H9 (cell line): ENCODE measurements around the gene KAT6B. TPM values are rescaled to one million over a fixed set of nuclear protein-coding genes. Genes with fewer than 3 reads are reported as not detected.

ENCODE experiments used
- DNase-seq: peaks from one replicate; pipeline ENCODE4 v3.0.0-alpha.2; 2017
- H2AFZ ChIP-seq: one replicate; pipeline ENCODE4 v1.6.1; 2013; ENCODE audit warnings: mild to moderate bottlenecking, low read length, control low read depth, moderate library complexity
- H2AK5ac ChIP-seq: 2 replicates; pipeline ENCODE4 v1.6.1; 2013; ENCODE audit warnings: low read length, control low read depth, mixed read lengths; ENCODE audit not compliant: insufficient read length
- H2BK120ac ChIP-seq: one replicate; pipeline ENCODE4 v1.6.1; 2013; ENCODE audit warnings: low read depth, mild to moderate bottlenecking, low read length, control low read depth, inconsistent platforms; ENCODE audit not compliant: poor library complexity, severe bottlenecking
- H2BK12ac ChIP-seq: 2 replicates; pipeline ENCODE4 v1.6.1; 2013; ENCODE audit warnings: low read length, control low read depth, mixed read lengths, low read depth; ENCODE audit not compliant: insufficient read length
- H2BK15ac ChIP-seq: 2 replicates; pipeline ENCODE4 v1.6.1; 2013; ENCODE audit warnings: low read depth, low read length, control low read depth
- H2BK20ac ChIP-seq: one replicate; pipeline ENCODE4 v1.6.1; 2013; ENCODE audit warnings: low read depth, mild to moderate bottlenecking, low read length, control low read depth, inconsistent platforms; ENCODE audit not compliant: poor library complexity, severe bottlenecking
- H2BK5ac ChIP-seq: 2 replicates; pipeline ENCODE4 v1.6.1; 2013; ENCODE audit warnings: low read length, control low read depth, mixed read lengths; ENCODE audit not compliant: insufficient read length
- H3K14ac ChIP-seq: 2 replicates; pipeline ENCODE4 v1.6.1; 2013; ENCODE audit warnings: low read length, control low read depth; ENCODE audit not compliant: insufficient read depth
- H3K18ac ChIP-seq: 2 replicates; pipeline ENCODE4 v1.6.1; 2013; ENCODE audit warnings: low read depth, mild to moderate bottlenecking, mixed read lengths, low read length, control low read depth; ENCODE audit not compliant: insufficient read length
- H3K23ac ChIP-seq: 2 replicates; pipeline ENCODE4 v1.6.1; 2013; ENCODE audit warnings: low read length, control low read depth, mixed read lengths, low read depth; ENCODE audit not compliant: insufficient read length
- H3K23me2 ChIP-seq: 2 replicates; pipeline ENCODE4 v1.6.1; 2013; ENCODE audit warnings: low read depth, mild to moderate bottlenecking, mixed read lengths, low read length, control low read depth; ENCODE audit not compliant: insufficient read length, poor library complexity, severe bottlenecking
- H3K27ac ChIP-seq: 2 replicates; pipeline ENCODE4 v1.5.1; 2013; ENCODE audit warnings: low read length, control low read depth, mixed read lengths, low read depth; ENCODE audit not compliant: insufficient read length
- H3K27me3 ChIP-seq: 2 replicates; pipeline ENCODE4 v1.6.1; 2013; ENCODE audit warnings: low read length, control low read depth, inconsistent platforms; ENCODE audit not compliant: insufficient read depth
- H3K4ac ChIP-seq: 2 replicates; pipeline ENCODE4 v1.6.1; 2013; ENCODE audit warnings: low read depth, mild to moderate bottlenecking, control low read depth, inconsistent platforms, low read length, moderate library complexity
- H3K4me1 ChIP-seq: 2 replicates; pipeline ENCODE4 v1.6.1; 2013; ENCODE audit warnings: low read length, control low read depth, inconsistent platforms; ENCODE audit not compliant: insufficient read depth
- H3K4me2 ChIP-seq: 2 replicates; pipeline ENCODE4 v1.6.1; 2013; ENCODE audit warnings: low read length, control low read depth, mixed read lengths; ENCODE audit not compliant: insufficient read length, insufficient read depth
- H3K56ac ChIP-seq: 2 replicates; pipeline ENCODE4 v1.6.1; 2013; ENCODE audit warnings: low read depth, mild to moderate bottlenecking, mixed read lengths, low read length, control low read depth; ENCODE audit not compliant: insufficient read length
- H3K79me1 ChIP-seq: 2 replicates; pipeline ENCODE4 v1.6.1; 2013; ENCODE audit warnings: low read depth, mild to moderate bottlenecking, moderate library complexity, low read length, control low read depth, inconsistent platforms; ENCODE audit not compliant: insufficient read depth, poor library complexity, severe bottlenecking
- H3K79me2 ChIP-seq: 2 replicates; pipeline ENCODE4 v1.6.1; 2013; ENCODE audit warnings: low read length, control low read depth, inconsistent platforms; ENCODE audit not compliant: insufficient read depth
- H3K9ac ChIP-seq: 2 replicates; pipeline ENCODE4 v1.6.1; 2013; ENCODE audit warnings: low read length, control low read depth, mixed read lengths; ENCODE audit not compliant: insufficient read length; ENCODE audit errors: extremely low read depth
- H3K9me3 ChIP-seq: one replicate; pipeline ENCODE4 v1.6.1; 2013; ENCODE audit warnings: low read depth, low read length, inconsistent platforms; ENCODE audit not compliant: control insufficient read depth
- H3T11ph ChIP-seq: one replicate; pipeline ENCODE4 v1.6.1; 2013; ENCODE audit warnings: mild to moderate bottlenecking, low read length, control low read depth, inconsistent platforms
- H4K20me1 ChIP-seq: one replicate; pipeline ENCODE4 v1.6.1; 2013; ENCODE audit not compliant: control insufficient read depth, insufficient read length, insufficient read depth
- H4K5ac ChIP-seq: 2 replicates; pipeline ENCODE4 v1.6.1; 2013; ENCODE audit warnings: low read depth, mild to moderate bottlenecking, mixed read lengths, low read length, control low read depth; ENCODE audit not compliant: insufficient read length
- H4K8ac ChIP-seq: replicated peaks from 2 replicates; pipeline ENCODE4 v1.6.1; 2013; ENCODE audit warnings: low read length, control low read depth, mixed read lengths, low read depth; ENCODE audit not compliant: insufficient read length
- H4K91ac ChIP-seq: 2 replicates; pipeline ENCODE4 v1.6.1; 2013; ENCODE audit warnings: low read depth, mild to moderate bottlenecking, moderate library complexity, mixed read lengths, low read length, control low read depth; ENCODE audit not compliant: insufficient read length
- H3K27ac Mint-ChIP-seq, 3 experiments: 2 replicates in 2 of 3; 3 replicates in 1 of 3; pipeline ENCODE4 v1.8.0; 2020 to 2021; ENCODE audit warnings: mixed read lengths in 3 of 3, mild to moderate bottlenecking in 1 of 3, moderate library complexity in 1 of 3
- H3K27me3 Mint-ChIP-seq: 2 replicates; pipeline ENCODE4 v1.8.0; 2021; ENCODE audit warnings: low read depth, mild to moderate bottlenecking, moderate library complexity, mixed read lengths
- H3K36me3 Mint-ChIP-seq, 3 experiments: 2 replicates in 2 of 3; 3 replicates in 1 of 3; pipeline ENCODE4 v1.8.0; 2020 to 2021; ENCODE audit warnings: low read depth in 3 of 3, mixed read lengths in 3 of 3; ENCODE audit not compliant: insufficient read depth in 1 of 3
- H3K4me1 Mint-ChIP-seq, 2 experiments: 2 replicates each; pipeline ENCODE4 v1.8.0; 2020; ENCODE audit warnings: mixed read lengths in 2 of 2
- H3K4me3 Mint-ChIP-seq, 2 experiments: 2 replicates in 1 of 2; 3 replicates in 1 of 2; pipeline ENCODE4 v1.8.0; 2020 to 2021; ENCODE audit warnings: mild to moderate bottlenecking in 2 of 2, mixed read lengths in 2 of 2, moderate library complexity in 1 of 2
- H3K9me3 Mint-ChIP-seq, 2 experiments: 2 replicates in 1 of 2; 3 replicates in 1 of 2; pipeline ENCODE4 v1.8.0; 2020; ENCODE audit warnings: mild to moderate bottlenecking in 2 of 2, mixed read lengths in 2 of 2, moderate library complexity in 1 of 2
- CTCF ChIP-seq: fragments of 200-600 bp; sonication (generic); conservative IDR thresholded peaks from 3 replicates; pipeline ENCODE4 v1.8.0; 2021; ENCODE audit warnings: antibody characterized with exemption, mild to moderate bottlenecking
- WGBS: extraction: QIAGEN DNeasy Blood & Tissue Kit; methylation state at CpG from one replicate; pipeline ENCODE4 v1.1.7; 2013; ENCODE audit warnings: missing lambda C conversion rate, low lambda C conversion rate, mixed read lengths; ENCODE audit not compliant: insufficient read length; ENCODE audit errors: extremely low coverage; 5-methylcytosine and 5-hydroxymethylcytosine counted together
- total RNA-seq: library from RNA; stranded (reverse); gene quantifications from 2 replicates; pipeline ENCODE4 v1.2.1, GENCODE V29; 2021

KAT6B gene
- total RNA-seq, 1 experiment from 2014 or later = 34.2 TPM

- no peak overlapping the region for H2BK12ac ChIP-seq
- H4K20me1 ChIP-seq = no peaks in the 10 kb centered on the region
- TF ChIP-seq CTCF = no peak
- H3K27me3 ChIP-seq = no peaks in the 10 kb centered on the region
- no peak overlapping the region for H2BK20ac ChIP-seq
- no peak overlapping the region for H3K4ac ChIP-seq
- H3K56ac ChIP-seq = no peak overlapping the region
- no peak overlapping the region for H3K18ac ChIP-seq
- no peak overlapping the region for H2BK15ac ChIP-seq
- no peak overlapping the region for H4K5ac ChIP-seq
- H3K27ac ChIP-seq = no peak overlapping the region
- no peaks in the 10 kb centered on the region for H3K4me1 Mint-ChIP-seq
- H4K91ac ChIP-seq = no peak overlapping the region
- no peak overlapping the region for H3K23ac ChIP-seq
- no peak overlapping the region for H3K9ac ChIP-seq
- no peak overlapping the region for H3K4me2 ChIP-seq
- no CpG with 5 or more reads among the region's 3 CpGs for WGBS
- no peak for DNase-seq
- no peaks in the 10 kb centered on the region for H3K9me3 ChIP-seq
- H2BK120ac ChIP-seq = no peak overlapping the region
- H3K27me3 Mint-ChIP-seq = no peaks in the 10 kb centered on the region
- H3K4me3 Mint-ChIP-seq = no peak overlapping the region
- H3K23me2 ChIP-seq = no peaks in the 10 kb centered on the region
- no peak overlapping the region for H2AFZ ChIP-seq
- H2AK5ac ChIP-seq = no peak overlapping the region
- H3K79me1 ChIP-seq = no peaks in the 10 kb centered on the region
- no peak overlapping the region for H3K27ac Mint-ChIP-seq
- no peaks in the 10 kb centered on the region for H3K9me3 Mint-ChIP-seq
- no peak overlapping the region for H3K14ac ChIP-seq
- no peak overlapping the region for H4K8ac ChIP-seq
- H3K36me3 Mint-ChIP-seq = peaks cover 0 to 7% (median 1%) of the 10 kb centered on the region in 3 experiments; a peak in 2 of 7 replicates
- H3K4me1 ChIP-seq = no peaks in the 10 kb centered on the region
- H3T11ph ChIP-seq = no peak overlapping the region
- H2BK5ac ChIP-seq = no peak overlapping the region
- no peaks in the 10 kb centered on the region for H3K79me2 ChIP-seq
These were observed 176.7 kb downstream of the KAT6B start for GRCh38 chr10:75002967-75003594.
